ENCODE results near the gene INSYN2B.

- TF ChIP-seq FOXA1 (IDR thresholded peaks at IDR 0.05) (no peak), PKNOX1 (IDR thresholded peaks at IDR 0.05) (no peak), ARNT (IDR thresholded peaks at IDR 0.05) (no peak), SP1 (IDR thresholded peaks at IDR 0.05) (no peak), FOXM1 (IDR thresholded peaks at IDR 0.05; ENCODE audit: borderline replicate concordance) (no peak), BHLHE40 (IDR thresholded peaks at IDR 0.05; ENCODE audit: borderline replicate concordance) (no peak), ELF4 (IDR thresholded peaks at IDR 0.05) (no peak), TARDBP (IDR thresholded peaks at IDR 0.05) (no peak), SUZ12 (IDR thresholded peaks at IDR 0.05) (no peak), HDGF (IDR thresholded peaks at IDR 0.05; ENCODE audit: borderline replicate concordance) (no peak), CTBP1 (IDR thresholded peaks at IDR 0.05; ENCODE audit: borderline replicate concordance) (no peak), FOXK2 (IDR thresholded peaks at IDR 0.05) (no peak), NFRKB (IDR thresholded peaks at IDR 0.05) (no peak), LEF1 (IDR thresholded peaks at IDR 0.05; ENCODE audit: borderline replicate concordance) (no peak)
These were observed 56.3 kb downstream of the INSYN2B start for GRCh38 chr5:169923988-169924387.
